HFFc6 (cell line): ENCODE data around the gene RNF115. TPM values are rescaled to one million over a fixed set of nuclear protein-coding genes. Genes with fewer than 3 reads are reported as not detected.

Experiments used
- DNase-seq: peaks from one replicate; pipeline ENCODE4 v3.0.0-alpha.2; 2018
- H3K27ac Mint-ChIP-seq: 2 replicates; pipeline ENCODE4 v1.8.0; 2020; ENCODE audit warnings: mild to moderate bottlenecking, mixed read lengths
- H3K27me3 Mint-ChIP-seq: 2 replicates; pipeline ENCODE4 v1.8.0; 2021; ENCODE audit warnings: mild to moderate bottlenecking, moderate library complexity, mixed read lengths; ENCODE audit not compliant: insufficient read depth
- H3K36me3 Mint-ChIP-seq: 2 replicates; pipeline ENCODE4 v1.8.0; 2021; ENCODE audit warnings: low read depth, mixed read lengths
- H3K4me1 Mint-ChIP-seq: 2 replicates; pipeline ENCODE4 v1.8.0; 2020; ENCODE audit warnings: low read depth, mixed read lengths
- H3K4me3 Mint-ChIP-seq: 2 replicates; pipeline ENCODE4 v1.8.0; 2020; ENCODE audit warnings: mild to moderate bottlenecking, moderate library complexity, mixed read lengths
- H3K9me3 Mint-ChIP-seq: 2 replicates; pipeline ENCODE4 v1.8.0; 2020; ENCODE audit warnings: mild to moderate bottlenecking, mixed read lengths
- CTCF ChIP-seq: fragments of 200-600 bp; sonication (generic); IDR thresholded peaks from 2 replicates; pipeline ENCODE4 v1.5.0; 2021; ENCODE audit warnings: antibody characterized with exemption, mild to moderate bottlenecking
- total RNA-seq, 6 experiments: library from RNA; stranded (reverse); fragmentation: NEBNext Ultra II Directional; extraction: Animal tissue kit (Norgen Biotek cat#: 25700); gene quantifications; 2 replicates in 1 of 6; 3 replicates in 5 of 6; pipeline ENCODE4 v1.2.3, GENCODE V29; 2021

The RNF115 gene
- total RNA-seq, 6 experiments from 2014 or later = 14.0 to 23.0 (median 21.2) TPM

- 0 out of 2 replicates have a peak overlapping the region, but pooled peaks have one; percentile 25 for H3K27ac Mint-ChIP-seq
- peaks cover 26% of the 10 kb centered on the region for H3K36me3 Mint-ChIP-seq
- peaks cover 24% of the 10 kb centered on the region for H3K4me1 Mint-ChIP-seq
- TF ChIP-seq CTCF = no peak
- no peaks in the 10 kb centered on the region for H3K9me3 Mint-ChIP-seq
- H3K27me3 Mint-ChIP-seq = peaks cover 1% of the 10 kb centered on the region
- DNase-seq = no peak
- H3K4me3 Mint-ChIP-seq = no peak overlapping the region
Measured at GRCh38 chr1:145855426-145855948, 31.6 kb upstream of the RNF115 start.

DNA sequence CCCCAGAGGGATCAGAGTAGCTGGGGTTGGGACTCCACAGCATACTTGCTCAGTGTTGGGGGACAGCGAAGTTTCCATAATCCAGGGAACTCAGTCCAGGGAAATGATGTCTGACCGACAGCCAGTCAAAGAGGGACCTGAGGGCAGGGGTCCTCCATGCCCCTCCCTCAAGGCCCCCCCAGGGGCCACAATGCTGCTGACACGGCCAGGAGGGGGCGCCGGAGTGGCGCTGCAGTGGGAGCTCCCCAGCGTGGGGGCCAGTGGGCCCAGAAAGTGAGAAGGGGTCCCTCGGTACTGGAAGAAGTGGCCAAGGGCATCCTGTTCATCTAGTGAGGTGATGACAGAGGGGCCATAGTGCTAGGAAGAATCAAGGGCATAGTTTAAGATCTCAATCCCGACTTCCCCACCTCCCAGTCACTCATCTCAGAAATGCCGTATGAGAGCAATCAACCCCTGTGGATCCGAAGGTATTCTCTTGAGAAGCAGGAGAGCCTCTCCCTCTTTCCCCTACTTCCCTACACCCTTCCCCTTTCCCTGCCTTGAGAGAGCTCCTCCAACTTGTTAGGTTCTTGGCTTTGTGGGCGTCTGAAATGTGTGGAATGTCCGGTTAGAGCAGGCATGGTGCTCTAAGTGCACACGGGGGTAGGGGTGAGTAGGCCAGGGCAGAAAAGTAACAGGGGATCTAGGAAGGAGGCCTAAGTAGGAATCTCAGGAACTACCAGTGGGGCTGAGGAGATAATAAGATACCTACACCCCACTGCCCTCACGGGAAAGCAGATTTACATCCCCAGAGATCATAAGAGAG, 25.7 kb upstream of the RNF115 start:
- TF ChIP-seq CTCF = peak; percentile 82
- H3K4me3 Mint-ChIP-seq = peak overlapping the region; percentile 16; the same call in 1 of the 2 replicates
- peaks cover 4% of the 10 kb centered on the region; the same call in 1 of the 2 replicates for H3K27me3 Mint-ChIP-seq
- peaks cover 19% of the 10 kb centered on the region for H3K36me3 Mint-ChIP-seq
- peak; percentile 50 for DNase-seq
- H3K4me1 Mint-ChIP-seq = peaks cover 32% of the 10 kb centered on the region
- no peaks in the 10 kb centered on the region for H3K9me3 Mint-ChIP-seq
- H3K27ac Mint-ChIP-seq = peak overlapping the region; percentile 80

DNA sequence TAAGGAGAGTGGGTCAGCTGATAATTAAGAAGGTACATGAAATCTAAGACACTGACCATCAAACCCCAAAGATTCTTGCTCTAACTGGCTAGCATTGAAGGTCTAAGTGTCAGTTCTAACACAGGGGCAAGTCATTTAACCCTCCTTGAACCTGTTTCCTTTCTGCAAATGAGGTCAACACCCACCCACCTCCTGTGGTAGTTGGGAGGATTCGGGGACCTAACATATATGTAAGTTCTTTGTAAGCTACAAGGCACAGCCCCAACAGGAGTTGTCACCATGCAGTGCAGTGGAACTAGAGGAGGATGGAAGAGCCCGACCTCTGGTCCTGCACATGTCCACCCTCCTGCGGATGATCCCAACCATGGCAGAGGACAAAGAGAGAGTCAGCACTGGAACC, 23.9 kb upstream of the RNF115 start:
- DNase-seq = no peak
- Mint-ChIP-seq H3K36me3 (peaks cover 17% of the 10 kb centered on the region), H3K27ac (no peak overlapping the region; the same call in 1 of the 2 replicates), H3K9me3 (no peaks in the 10 kb centered on the region), H3K4me3 (no peak overlapping the region), H3K4me1 (peaks cover 32% of the 10 kb centered on the region), H3K27me3 (peaks cover 4% of the 10 kb centered on the region; the same call in 1 of the 2 replicates)
- TF ChIP-seq CTCF = no peak

- H3K9me3 Mint-ChIP-seq = no peaks in the 10 kb centered on the region
- no peak overlapping the region for H3K27ac Mint-ChIP-seq
- peak; percentile 75 for TF ChIP-seq CTCF
- DNase-seq = peak; percentile 30
- peaks cover 32% of the 10 kb centered on the region for H3K4me1 Mint-ChIP-seq
- no peak overlapping the region for H3K4me3 Mint-ChIP-seq
- peaks cover 17% of the 10 kb centered on the region for H3K36me3 Mint-ChIP-seq
- peaks cover 4% of the 10 kb centered on the region; the same call in 1 of the 2 replicates for H3K27me3 Mint-ChIP-seq
Measured at GRCh38 chr1:145846201-145846612, 22.3 kb upstream of the RNF115 start.

DNA sequence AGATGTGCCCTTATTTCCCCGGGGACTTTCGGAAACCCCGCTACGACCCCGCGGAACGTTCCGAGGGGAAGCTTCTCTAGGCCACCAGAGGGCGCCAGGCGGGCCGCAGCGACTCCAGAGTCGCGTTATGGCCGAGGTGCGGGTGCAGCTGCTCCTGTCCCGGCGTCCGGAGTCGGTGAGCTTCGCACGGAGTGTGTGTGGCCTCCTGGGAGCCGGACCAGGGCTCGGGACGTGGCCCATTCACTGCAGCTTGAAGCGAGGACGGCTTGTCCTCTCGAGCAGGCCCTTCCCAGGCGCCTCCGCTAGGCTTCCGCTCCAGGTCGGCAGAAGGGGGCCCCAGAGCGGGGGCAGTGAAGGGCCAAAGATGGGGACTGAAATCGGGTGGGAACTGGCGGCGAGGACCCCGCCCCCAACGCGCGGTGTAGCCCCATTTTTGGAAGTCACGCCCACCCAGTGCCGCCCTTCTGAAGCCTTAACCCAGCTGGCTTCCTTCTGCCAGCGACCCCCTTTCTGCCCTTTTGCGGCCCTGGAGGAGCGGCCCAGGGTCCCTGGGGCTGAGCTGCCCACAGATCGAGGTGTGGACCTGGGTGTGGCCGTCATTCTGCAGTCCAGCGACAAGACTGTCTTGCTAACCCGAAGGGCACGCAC, 21.7 kb upstream of the RNF115 start, which contains the start of gene NUDT17:
Gene NUDT17 (plus strand): TSS at position 117 of the 648 bp plus-strand sequence. CDS start 11 bp downstream, at position 128.
- no peaks in the 10 kb centered on the region for H3K9me3 Mint-ChIP-seq
- peak; percentile 96 for TF ChIP-seq CTCF
- peaks cover 27% of the 10 kb centered on the region for H3K4me1 Mint-ChIP-seq
- no peak within 1 kb of the TSS for H3K27ac Mint-ChIP-seq
- peaks cover 18% of the 10 kb centered on the region for H3K36me3 Mint-ChIP-seq
- peak; percentile 64 for DNase-seq
- no peak within 1 kb of the TSS for H3K4me3 Mint-ChIP-seq
- peaks cover 4% of the 10 kb centered on the region; the same call in 1 of the 2 replicates for H3K27me3 Mint-ChIP-seq
